Body of pancreas (tissue), 4 donors: ENCODE results near the gene FGF14.

ENCODE experiments used
- CTCF ChIP-seq, 7 experiments: fragments of 450-650 bp in 4 of 7; fragments of 200-600 bp in 3 of 7; sonication (generic) in 3 of 7; IDR thresholded peaks; one replicate each; pipeline ENCODE4 v1.5.1; 2016 to 2019; ENCODE audit warnings: antibody characterized with exemption in 7 of 7
- POLR2A ChIP-seq, 3 donors: fragments of 450-650 bp; IDR thresholded peaks; one replicate each; pipeline ENCODE4 v1.6.1; 2016; ENCODE audit warnings: antibody characterized with exemption in 3 of 3, mild to moderate bottlenecking in 2 of 3

GRCh38 chr13:101703081-101703480 lies 698.8 kb downstream of the FGF14 start:
- no peak for TF ChIP-seq CTCF (IDR thresholded peaks at IDR 0.05)
- TF ChIP-seq POLR2A (IDR thresholded peaks at IDR 0.05) = no peak
